ENCODE data around the gene CCN5. TPM values are rescaled to one million over a fixed set of nuclear protein-coding genes. Genes with fewer than 3 reads are reported as not detected.

The CCN5 gene
- total RNA-seq, 1 donor from 2014 or later = 377 TPM

DNA sequence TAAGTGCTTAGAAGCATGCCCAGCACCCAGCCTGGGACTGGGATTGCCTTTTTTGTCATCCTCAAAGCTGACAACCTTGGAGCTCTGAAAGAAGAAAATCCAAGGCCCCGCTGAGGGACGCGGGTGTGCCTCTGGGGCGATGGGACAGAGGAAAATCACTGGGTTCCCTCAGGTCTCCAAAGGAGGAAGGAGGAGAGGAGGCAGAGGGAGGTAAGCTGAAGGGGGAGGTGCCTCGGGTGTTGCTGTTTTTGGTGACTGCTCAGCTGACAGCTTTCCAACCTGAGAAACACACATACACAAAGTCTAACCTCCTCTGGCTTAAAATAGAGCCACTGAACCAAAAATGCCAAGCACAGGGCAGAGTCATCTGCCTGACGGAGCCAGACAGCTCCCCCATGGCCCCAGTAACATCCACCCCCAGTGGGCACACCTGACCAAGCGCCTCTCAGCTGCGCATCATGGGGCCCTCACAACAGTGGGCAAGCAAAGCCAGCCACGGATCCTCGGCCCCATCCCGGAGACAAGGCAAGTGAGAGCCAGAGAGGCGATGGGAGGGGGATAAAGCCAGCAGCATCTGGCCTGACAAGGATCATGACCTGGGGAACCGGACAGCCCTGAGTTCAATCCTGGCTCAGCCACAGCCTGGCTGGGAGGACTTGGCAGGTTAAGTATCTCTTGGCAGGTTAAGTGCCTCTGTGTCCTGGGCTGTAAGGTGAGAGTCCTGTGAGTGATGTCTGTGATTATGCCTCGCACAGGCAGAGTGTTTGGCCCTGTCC, 27.3 kb downstream of the CCN5 start:
- peak; percentile 38 to 82 for DNase-seq (ENCODE audit: low spot score in 2 of 2)
- peak overlapping the region; percentile 92 to 94 for H3K27ac ChIP-seq
- peaks cover 12 to 37% of the 10 kb centered on the region in 2 donors for H3K4me1 ChIP-seq
- no peaks in the 10 kb centered on the region for H3K36me3 ChIP-seq
- H3K27me3 ChIP-seq = no peaks in the 10 kb centered on the region
- H3K4me3 ChIP-seq = no peak overlapping the region
- TF ChIP-seq, protein P1, sequence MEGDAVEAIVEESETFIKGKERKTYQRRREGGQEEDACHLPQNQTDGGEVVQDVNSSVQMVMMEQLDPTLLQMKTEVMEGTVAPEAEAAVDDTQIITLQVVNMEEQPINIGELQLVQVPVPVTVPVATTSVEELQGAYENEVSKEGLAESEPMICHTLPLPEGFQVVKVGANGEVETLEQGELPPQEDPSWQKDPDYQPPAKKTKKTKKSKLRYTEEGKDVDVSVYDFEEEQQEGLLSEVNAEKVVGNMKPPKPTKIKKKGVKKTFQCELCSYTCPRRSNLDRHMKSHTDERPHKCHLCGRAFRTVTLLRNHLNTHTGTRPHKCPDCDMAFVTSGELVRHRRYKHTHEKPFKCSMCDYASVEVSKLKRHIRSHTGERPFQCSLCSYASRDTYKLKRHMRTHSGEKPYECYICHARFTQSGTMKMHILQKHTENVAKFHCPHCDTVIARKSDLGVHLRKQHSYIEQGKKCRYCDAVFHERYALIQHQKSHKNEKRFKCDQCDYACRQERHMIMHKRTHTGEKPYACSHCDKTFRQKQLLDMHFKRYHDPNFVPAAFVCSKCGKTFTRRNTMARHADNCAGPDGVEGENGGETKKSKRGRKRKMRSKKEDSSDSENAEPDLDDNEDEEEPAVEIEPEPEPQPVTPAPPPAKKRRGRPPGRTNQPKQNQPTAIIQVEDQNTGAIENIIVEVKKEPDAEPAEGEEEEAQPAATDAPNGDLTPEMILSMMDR (IDR thresholded peaks at IDR 0.05) = no peak
- no peaks in the 10 kb centered on the region for H3K9me3 ChIP-seq
- intact Hi-C loops (cut with DNase I) = no loop called here

DNA sequence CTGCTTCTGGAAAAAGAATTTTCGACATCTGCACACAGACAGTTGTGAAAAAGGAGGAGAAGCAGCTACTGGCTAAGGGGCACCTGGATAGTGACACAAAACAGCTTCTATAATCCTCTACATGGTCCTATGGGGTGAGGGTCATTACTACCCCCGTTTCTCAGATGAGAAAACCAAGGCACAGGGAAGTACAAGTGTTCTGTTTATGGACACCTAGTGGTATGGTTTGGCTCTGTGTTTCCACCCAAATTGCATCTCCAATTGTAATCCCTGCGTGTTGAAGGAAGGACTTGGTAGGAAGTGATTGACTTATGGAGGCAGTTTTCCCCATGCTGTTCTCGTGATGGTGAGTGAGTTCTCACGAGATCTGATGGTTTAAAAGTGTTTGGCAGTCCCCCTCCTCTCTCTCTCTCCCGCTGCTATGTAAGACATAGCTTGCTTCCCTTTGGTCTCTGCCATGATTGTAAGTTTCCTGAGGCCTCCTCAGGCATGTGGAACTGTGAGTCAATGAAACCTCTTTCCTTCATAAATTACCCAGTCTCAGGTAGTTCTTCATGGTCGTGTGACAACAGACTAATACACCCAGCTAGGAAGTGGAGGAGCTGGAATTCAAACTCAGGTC, 28.0 kb downstream of the CCN5 start:
- Histone ChIP-seq H3K36me3 (no peaks in the 10 kb centered on the region), H3K27me3 (no peaks in the 10 kb centered on the region), H3K4me3 (no peak overlapping the region), H3K27ac (peak overlapping the region; percentile 92 to 94), H3K9me3 (no peaks in the 10 kb centered on the region), H3K4me1 (peaks cover 12 to 37% of the 10 kb centered on the region in 2 donors)
- intact Hi-C loops (cut with DNase I) = no loop called here
- TF ChIP-seq, protein P1 (IDR thresholded peaks at IDR 0.05) = no peak
- no peak for DNase-seq (ENCODE audit: low spot score in 2 of 2)

DNA sequence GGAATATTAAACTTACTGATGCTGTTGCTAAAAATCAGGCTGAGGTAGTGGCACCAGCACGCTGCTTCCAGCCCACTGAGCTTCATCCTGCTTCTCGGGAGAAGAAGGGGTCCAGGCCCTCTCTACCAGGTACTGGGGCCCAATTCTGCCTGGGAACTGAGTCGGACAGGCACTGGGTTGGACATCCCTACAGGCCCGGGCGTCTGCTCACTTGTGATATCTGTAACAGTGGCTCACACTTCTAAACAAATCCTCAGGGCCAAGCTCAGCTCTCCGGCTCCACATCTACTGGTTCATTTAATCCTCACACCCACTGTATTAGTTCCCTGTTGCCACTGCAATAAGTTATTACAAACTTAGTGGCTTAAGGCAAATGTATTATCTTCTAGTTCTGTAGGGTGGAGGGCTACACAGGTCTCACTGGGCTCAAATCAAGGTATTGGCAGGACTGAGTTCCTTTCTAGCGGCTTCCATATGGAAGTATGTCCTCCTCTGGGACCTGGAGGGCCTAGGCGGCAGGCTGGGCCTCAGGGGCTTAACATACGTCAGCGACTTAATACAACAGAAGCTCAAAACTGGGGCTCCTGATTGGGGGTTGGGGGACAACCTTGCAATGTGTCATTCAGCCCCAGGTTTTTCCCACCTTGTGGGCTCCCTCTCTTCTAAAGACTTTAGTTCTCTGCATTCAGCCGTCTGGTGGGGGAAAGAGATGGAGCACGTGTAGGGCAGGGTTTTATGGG, 28.9 kb downstream of the CCN5 start:
- Histone ChIP-seq H3K9me3 (no peaks in the 10 kb centered on the region), H3K4me3 (no peak overlapping the region), H3K4me1 (peaks cover 11 to 37% of the 10 kb centered on the region in 2 donors), H3K27me3 (no peaks in the 10 kb centered on the region), H3K27ac (peak overlapping the region; percentile 92 to 94), H3K36me3 (no peaks in the 10 kb centered on the region)
- intact Hi-C loops (cut with DNase I) = no loop called here
- no peak for DNase-seq (ENCODE audit: low spot score in 2 of 2)
- TF ChIP-seq, protein P1 (IDR thresholded peaks at IDR 0.05) = no peak

DNA sequence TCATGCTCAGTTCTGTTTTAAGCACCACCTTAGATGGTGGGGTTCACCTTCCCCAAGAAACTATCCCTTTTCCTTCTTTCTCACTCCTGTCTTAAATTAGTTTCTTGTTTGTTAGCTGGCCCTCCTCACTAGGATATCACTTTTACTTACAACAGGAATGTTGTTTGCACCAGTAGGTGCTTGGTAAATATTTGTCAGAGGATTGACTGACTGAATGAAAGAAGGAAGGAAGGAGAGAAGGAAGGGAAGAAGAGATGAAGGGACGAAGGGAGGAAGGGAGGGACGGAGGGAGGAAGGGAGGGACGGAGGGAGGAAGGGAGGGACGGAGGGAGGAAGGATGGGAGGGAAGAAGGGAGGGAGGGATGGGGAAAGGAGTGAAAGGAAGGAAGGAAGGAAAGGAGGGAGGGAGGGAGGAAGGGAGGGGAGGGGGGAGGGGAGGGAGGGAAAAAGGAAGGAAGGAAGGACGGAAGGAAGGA, 30.0 kb downstream of the CCN5 start:
- H3K4me3 ChIP-seq = peak overlapping the region; percentile 62 to 86
- no peaks in the 10 kb centered on the region for H3K36me3 ChIP-seq
- peak overlapping the region; percentile 92 to 94 for H3K27ac ChIP-seq
- H3K4me1 ChIP-seq = peaks cover 7 to 28% of the 10 kb centered on the region in 2 donors
- H3K27me3 ChIP-seq = no peaks in the 10 kb centered on the region
- TF ChIP-seq, protein P1 (IDR thresholded peaks at IDR 0.05) = no peak
- intact Hi-C loops (cut with DNase I) = loop anchor here (1.0 to 5.0 kb wide), 4 partner anchors 140 to 223 kb away; partner anchors contain the start of genes SERINC3, TOMM34 and YWHAB
- H3K9me3 ChIP-seq = no peaks in the 10 kb centered on the region
- DNase-seq (ENCODE audit: low spot score in 2 of 2) = no peak

DNA sequence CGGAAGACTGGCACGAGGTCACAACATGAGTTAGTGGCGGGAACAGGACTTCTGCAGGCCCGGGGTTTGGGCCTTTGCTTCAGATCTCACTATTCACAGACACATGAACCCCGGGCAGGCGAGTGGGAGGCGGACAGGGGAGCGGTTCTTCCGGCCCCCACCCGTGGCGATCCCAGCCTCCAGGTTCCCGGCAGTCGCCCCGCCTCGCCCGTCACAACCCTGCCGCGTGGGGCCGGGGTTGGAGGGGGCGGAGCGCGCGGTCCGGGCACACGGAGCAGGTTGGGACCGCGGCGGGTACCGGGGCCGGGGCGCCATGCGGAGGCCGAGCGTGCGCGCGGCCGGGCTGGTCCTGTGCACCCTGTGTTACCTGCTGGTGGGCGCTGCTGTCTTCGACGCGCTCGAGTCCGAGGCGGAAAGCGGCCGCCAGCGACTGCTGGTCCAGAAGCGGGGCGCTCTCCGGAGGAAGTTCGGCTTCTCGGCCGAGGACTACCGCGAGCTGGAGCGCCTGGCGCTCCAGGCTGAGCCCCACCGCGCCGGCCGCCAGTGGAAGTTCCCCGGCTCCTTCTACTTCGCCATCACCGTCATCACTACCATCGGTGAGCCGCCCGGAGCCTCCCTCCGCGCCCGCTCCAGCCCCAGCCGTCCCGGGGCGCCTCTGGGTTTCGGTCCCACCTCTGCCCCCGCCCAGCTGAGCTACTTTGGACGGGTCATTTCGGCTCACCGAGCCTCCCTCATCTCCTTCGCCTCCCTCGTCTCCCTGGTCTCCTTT, 30.6 kb downstream of the CCN5 start, which contains the start of gene KCNK15:
TSS of gene KCNK15 (plus strand) at position 268 of the 769 bp plus-strand sequence. CDS start at position 314, 46 bp downstream.
- TF ChIP-seq, protein P1 (IDR thresholded peaks at IDR 0.05) = no peak
- Histone ChIP-seq H3K9me3 (no peaks in the 10 kb centered on the region), H3K4me3 (peak within 1 kb of the TSS; percentile 62 to 86), H3K36me3 (no peaks in the 10 kb centered on the region), H3K27ac (peak within 1 kb of the TSS; percentile 92 to 94), H3K4me1 (peaks cover 7 to 28% of the 10 kb centered on the region in 2 donors), H3K27me3 (no peaks in the 10 kb centered on the region)
- DNase-seq (ENCODE audit: low spot score in 2 of 2) = peak in 1 of 2 donors; percentile 86
- intact Hi-C loops (cut with DNase I) = loop anchor here (1.0 to 5.0 kb wide), 5 partner anchors 65 to 223 kb away; partner anchors contain the start of genes RIMS4, SERINC3, TOMM34 and YWHAB
